GM12878 (cell line): Measurements from ENCODE around the gene TRERF1. TPM values are rescaled to one million over a fixed set of nuclear protein-coding genes. Genes with fewer than 3 reads are reported as not detected.

Experiments used
- ATAC-seq: fragments of 200-7000 bp; cut with Tn5 transposase; 3 replicates; pipeline ENCODE4 v1.9.1; 2020; ENCODE audit warnings: mild to moderate bottlenecking, moderate library complexity
- BruUV-seq: library from RNA; stranded (reverse); fragments of 400-500 nt; replicated peaks from 2 replicates; lab custom pipeline; 2021; lab: Mats Ljungman, UMichigan
- CTCF ChIA-PET: fragments of 300-600 bp; sonication (Branson Sonifier 250); formaldehyde crosslinking; extraction: SDS; loops from one replicate; lab custom pipeline; 2021; ENCODE audit warnings: inconsistent platforms; lab: Yijun Ruan, JAX
- POLR2A ChIA-PET: fragments of 350-600 bp; formaldehyde crosslinking; extraction: SDS; loops from one replicate; lab custom pipeline; 2021; ENCODE audit warnings: inconsistent platforms; lab: Charles Lee
- RAD21 ChIA-PET: fragments of 300-600 bp; sonication (Branson Sonifier 250); formaldehyde crosslinking; loops from one replicate; lab custom pipeline; 2023; ENCODE audit warnings: antibody characterized with exemption; ENCODE audit not compliant: unreplicated experiment; lab: Charles Lee
- SMC1A ChIA-PET: fragments of 300-600 bp; sonication (Branson Sonifier 250); formaldehyde crosslinking; loops from one replicate; lab custom pipeline; 2023; ENCODE audit not compliant: unreplicated experiment, uncharacterized antibody; lab: Charles Lee
- DNase-seq: peaks from one replicate; pipeline ENCODE4 v3.0.0-alpha.2; 2011; ENCODE audit warnings: low read depth, low spot score
- FAIRE-seq: peaks from 3 replicates; lab custom pipeline; 2011; peaks lifted over from hg19 to GRCh38; lab: Jason Lieb, UNC
- H2AFZ ChIP-seq: 2 replicates; pipeline ENCODE4 v1.6.0; 2011; ENCODE audit warnings: low read depth, low read length, control low read depth; ENCODE audit not compliant: control insufficient read depth
- H3K27ac ChIP-seq: 2 replicates; pipeline ENCODE4 v1.5.1; 2011; ENCODE audit warnings: control low read depth; ENCODE audit not compliant: control insufficient read depth, insufficient read depth
- H3K27me3 ChIP-seq, 2 experiments: replicated peaks in 1 of 2; 2 replicates each; pipeline versions ENCODE4 v1.6.0 to v1.6.1; 2011; ENCODE audit warnings: low read length in 1 of 2; ENCODE audit not compliant: control insufficient read depth in 2 of 2, insufficient read depth in 2 of 2
- H3K36me3 ChIP-seq, 2 experiments: 2 replicates each; pipeline ENCODE4 v1.5.1; 2011; ENCODE audit warnings: low read length in 1 of 2; ENCODE audit not compliant: control insufficient read depth in 2 of 2, insufficient read depth in 2 of 2
- H3K4me1 ChIP-seq: 2 replicates; pipeline ENCODE4 v1.6.1; 2011; ENCODE audit warnings: mild to moderate bottlenecking, low read length, moderate library complexity, mixed read lengths; ENCODE audit not compliant: control insufficient read depth, insufficient read depth
- H3K4me2 ChIP-seq: 2 replicates; pipeline ENCODE4 v1.6.0; 2011; ENCODE audit warnings: control low read depth; ENCODE audit not compliant: control insufficient read depth, insufficient read depth
- H3K4me3 ChIP-seq: fragments of 200-600 bp; sonication (generic); 2 replicates; pipeline ENCODE4 v1.5.1; 2016
- H3K79me2 ChIP-seq: 2 replicates; pipeline ENCODE4 v1.6.0; 2011; ENCODE audit warnings: low read length; ENCODE audit not compliant: control insufficient read depth, insufficient read depth
- H3K9ac ChIP-seq: 2 replicates; pipeline ENCODE4 v1.8.0; 2011; ENCODE audit warnings: low read length, control low read depth, mixed read lengths; ENCODE audit not compliant: control insufficient read depth, insufficient read depth
- H3K9me3 ChIP-seq: replicated peaks from 3 replicates; pipeline ENCODE4 v1.5.1; 2011; ENCODE audit warnings: mild to moderate bottlenecking, low read length; ENCODE audit not compliant: control insufficient read depth, insufficient read depth
- H4K20me1 ChIP-seq: 2 replicates; pipeline ENCODE4 v1.6.0; 2011; ENCODE audit not compliant: control insufficient read depth, insufficient read depth
- BCL11A ChIP-seq: IDR thresholded peaks from 2 replicates; pipeline ENCODE4 v1.6.1; 2011; ENCODE audit warnings: low read depth, low read length
- CBX5 ChIP-seq: sonication (generic); IDR thresholded peaks from 2 replicates; pipeline ENCODE4 v1.6.1; 2016; ENCODE audit warnings: low read depth, moderate library complexity, mild to moderate bottlenecking, inconsistent platforms
- CHD2 ChIP-seq: IDR thresholded peaks from 2 replicates; pipeline ENCODE4 v1.6.1; 2011; ENCODE audit warnings: low read depth, low read length, improper control_type of control experiment, borderline replicate concordance
- EP300 ChIP-seq, 2 experiments: fragments of 150-350 bp in 1 of 2; IDR thresholded peaks; 2 replicates each; pipeline ENCODE4 v1.6.1; 2011 to 2012; ENCODE audit warnings: low read depth in 2 of 2, low read length in 2 of 2, borderline replicate concordance in 1 of 2, improper control_type of control experiment in 1 of 2, inconsistent platforms in 1 of 2; ENCODE audit not compliant: control insufficient read depth in 1 of 2
- ESRRA ChIP-seq: IDR thresholded peaks from 2 replicates; pipeline ENCODE4 v1.6.1; 2012; ENCODE audit warnings: mild to moderate bottlenecking, low read length, improper control_type of control experiment
- ETV6 ChIP-seq, 2 experiments: fragments of 450-650 bp in 1 of 2; IDR thresholded peaks in 1 of 2; conservative IDR thresholded peaks in 1 of 2; 2 replicates each; pipeline ENCODE4 v1.6.1; 2014; ENCODE audit warnings: antibody characterized with exemption in 1 of 2, borderline replicate concordance in 1 of 2, low read depth in 1 of 2, mild to moderate bottlenecking in 1 of 2, moderate library complexity in 1 of 2
- IRF4 ChIP-seq: IDR thresholded peaks from 2 replicates; pipeline ENCODE4 v1.6.1; 2011; ENCODE audit warnings: low read depth, low read length
- PML ChIP-seq: IDR thresholded peaks from 2 replicates; pipeline ENCODE4 v1.6.1; 2012; ENCODE audit warnings: low read length, inconsistent platforms
- POU2F2 ChIP-seq: IDR thresholded peaks from 3 replicates; pipeline ENCODE4 v1.6.1; 2011; ENCODE audit warnings: low read depth, mild to moderate bottlenecking, low read length, borderline replicate concordance
- RELA ChIP-seq: fragments of 450-650 bp; IDR thresholded peaks from 2 replicates; pipeline ENCODE4 v1.8.0; 2014; ENCODE audit warnings: borderline replicate concordance; ENCODE audit not compliant: partially characterized antibody
- SIN3A ChIP-seq: IDR thresholded peaks from 2 replicates; pipeline ENCODE4 v1.6.1; 2012; ENCODE audit warnings: low read depth, low read length, improper control_type of control experiment
- SUPT20H ChIP-seq: IDR thresholded peaks from 2 replicates; pipeline ENCODE4 v1.6.1; 2011; ENCODE audit warnings: low read depth, mild to moderate bottlenecking, low read length, moderate library complexity, borderline replicate concordance; ENCODE audit not compliant: control insufficient read depth
- SUZ12 ChIP-seq: fragments of 200-600 bp; sonication (generic); IDR thresholded peaks from one replicate; pipeline ENCODE4 v1.6.1; 2018; ENCODE audit warnings: antibody characterized with exemption, mild to moderate bottlenecking; ENCODE audit not compliant: unreplicated experiment
- TCF7 ChIP-seq: IDR thresholded peaks from 2 replicates; pipeline ENCODE4 v1.6.1; 2014; ENCODE audit warnings: antibody characterized with exemption, borderline replicate concordance
- ZNF24 ChIP-seq: fragments of 450-650 bp; IDR thresholded peaks from 2 replicates; pipeline ENCODE4 v1.6.1; 2017; ENCODE audit warnings: antibody characterized with exemption, mild to moderate bottlenecking
- WGBS: methylation state at CpG from one replicate; pipeline ENCODE4 v1.1.6; 2016; ENCODE audit warnings: low lambda C conversion rate; ENCODE audit not compliant: insufficient replicate concordance, insufficient coverage; ENCODE audit errors: missing lambda C conversion rate; 5-methylcytosine and 5-hydroxymethylcytosine counted together
- in situ Hi-C: fragments of 300-500 bp; cut with MboI; formaldehyde crosslinking; loops from 9 replicates; pipeline ENCODE4 v1.14.3; 2018; ENCODE audit warnings: mixed read lengths
- intact Hi-C: fragments of 100-400 bp; cut with micrococcal nuclease; formaldehyde crosslinking; loops from one replicate; pipeline ENCODE4 v1.14.2; 2022; ENCODE audit not compliant: unreplicated experiment
- polyA plus RNA-seq, 11 experiments: library from polyadenylated mRNA; depleted of rRNA in 4 of 11; unstranded in 6 of 11; stranded (reverse) in 5 of 11; fragments of >200 nt; fragmentation: Nextera tagmentation in 4 of 11; fragmentation: Illumina TruSeq in 1 of 11; extraction: Ambion mirVana in 4 of 11; extraction: Trizol in 1 of 11; gene quantifications; 1 replicate in 1 of 11; 2 replicates in 10 of 11; pipeline versions ENCODE4 v1.2.1 to v1.2.3, GENCODE V29; 2011 to 2016; ENCODE audit warnings: inconsistent platforms in 2 of 11, missing spikeins in 2 of 11, low read depth in 1 of 11
- total RNA-seq, 4 experiments: library from RNA; depleted of rRNA in 3 of 4; stranded (reverse); fragments of >200 nt in 3 of 4; fragmentation: Illumina TruSeq in 1 of 4; extraction: Trizol in 1 of 4; gene quantifications; 2 replicates each; pipeline versions ENCODE4 v1.2.1 to v1.2.3, GENCODE V29; 2013 to 2021
- TF ChIP-seq, protein P1 (sequence below): fragments of 150-350 bp; IDR thresholded peaks from 2 replicates; pipeline ENCODE4 v1.6.1; 2014; ENCODE audit warnings: mild to moderate bottlenecking, low read depth, low read length
- TF ChIP-seq, protein P2 (sequence below): fragments of 450-650 bp; IDR thresholded peaks from 2 replicates; pipeline ENCODE4 v1.6.1; 2017; ENCODE audit warnings: mild to moderate bottlenecking, moderate library complexity

The TRERF1 gene
- total and polyA plus RNA-seq, 10 of the 15 experiments (the other 5 are each of a cell fraction or from before 2014, with no cell fraction given): 2.2 to 19.4 (median 7.2) TPM

DNA sequence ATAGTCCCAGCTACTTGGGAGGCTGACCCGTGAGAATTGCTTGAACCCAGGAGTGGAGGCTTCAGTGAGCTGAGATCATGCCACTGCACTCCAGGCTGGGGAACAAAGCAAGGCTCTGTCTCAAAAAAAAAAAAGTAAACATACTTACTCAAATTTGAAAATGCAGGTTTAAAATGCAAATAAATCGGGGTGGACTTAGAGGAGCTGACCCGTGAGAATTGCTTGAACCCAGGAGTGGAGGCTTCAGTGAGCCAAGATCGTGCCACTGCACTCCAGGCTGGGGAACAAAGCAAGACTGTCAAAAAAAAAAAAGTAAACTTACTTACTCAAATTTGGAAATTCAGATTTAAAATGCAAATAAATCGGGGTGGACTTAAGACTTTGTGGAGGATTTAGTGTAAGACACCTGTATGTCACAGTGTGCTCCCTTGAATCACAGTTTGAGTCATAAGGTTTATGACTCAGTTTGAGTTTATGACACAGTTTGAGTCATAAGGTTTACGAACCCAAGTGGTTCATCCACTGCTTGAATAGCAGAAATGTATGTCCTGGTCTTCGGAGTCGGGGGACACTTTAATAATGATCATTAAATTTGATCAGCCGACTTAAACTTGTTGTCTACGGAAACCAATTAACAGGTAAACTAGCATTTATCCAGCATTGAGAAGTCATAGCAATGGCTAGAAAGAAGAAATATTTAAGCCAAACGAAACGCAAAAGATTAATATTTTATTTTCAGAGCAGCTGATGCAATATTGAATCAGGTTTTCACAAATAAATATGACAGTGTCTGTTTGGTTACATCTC, 227.3 kb downstream of the TRERF1 start:
- no peaks in the 10 kb centered on the region; the same call in 1 of the 2 replicates for H3K4me1 ChIP-seq
- ATAC-seq (peak; percentile 94), DNase-seq (peak; percentile 94), FAIRE-seq (peak; percentile 97)
- no peak overlapping the region; the same call in 1 of the 2 replicates for H2AFZ ChIP-seq
- no peaks in the 10 kb centered on the region for H3K79me2 ChIP-seq
- POLR2A ChIA-PET: interaction anchor here (0.6 to 3.0 kb wide), 9 partner anchors 8 to 427 kb away, joined by 3 to 14 read pairs (median 3); no protein-coding TSS in a partner anchor
- no peaks in the 10 kb centered on the region for H3K9me3 ChIP-seq
- peak overlapping the region; percentile 21; the same call in 1 of the 2 replicates for H3K4me2 ChIP-seq
- H3K27me3 ChIP-seq: no peaks in the 10 kb centered on the region
- WGBS: 0% methylated on average over 12 of the region's 12 CpGs
- no peak overlapping the region for H3K9ac ChIP-seq
- intact Hi-C loops: loop anchor here (2.0 kb wide), 1 partner anchor 282 kb away; no protein-coding TSS in a partner anchor
- no peak overlapping the region for H3K4me3 ChIP-seq
- SMC1A ChIA-PET: interaction anchor here (0.8 to 6.1 kb wide), 6 partner anchors 11 to 323 kb away, joined by 3 to 49 read pairs (median 4); no protein-coding TSS in a partner anchor
- RAD21 ChIA-PET: interaction anchor here (0.7 to 3.0 kb wide), 9 partner anchors 12 to 341 kb away, joined by 3 to 18 read pairs (median 4); partner anchors contain the start of gene UBR2
- no peaks in the 10 kb centered on the region for H3K36me3 ChIP-seq
- no peaks in the 10 kb centered on the region for H4K20me1 ChIP-seq
- CTCF ChIA-PET: interaction anchor here (0.9 to 5.9 kb wide), 3 partner anchors 10 to 323 kb away, joined by 4 to 57 read pairs (median 8); no protein-coding TSS in a partner anchor
- H3K27ac ChIP-seq: no peak overlapping the region
- in situ Hi-C loops: no loop called here
- no TSS peak for BruUV-seq
- TF ChIP-seq POU2F2 (peak; percentile 89), ESRRA (no peak), IRF4 (peak; percentile 98), CBX5 (no peak), SIN3A (no peak), SUPT20H (no peak), PML (peak; percentile 54; the same call in 1 of the 2 replicates), ETV6 (conservative IDR thresholded peaks at IDR 0.05 in 1 of 2, IDR thresholded peaks at IDR 0.05 in 1 of 2; ENCODE audit: borderline replicate concordance in 1 of 2, low read depth in 1 of 2) (0 out of 4 replicates have a peak, but pooled peaks of 1 of the 2 experiments have one; percentile 38), EP300 (IDR thresholded peaks at IDR 0.05; ENCODE audit: borderline replicate concordance in 1 of 2, control insufficient read depth in 1 of 2, low read depth in 2 of 2, low read length in 2 of 2) (peak; percentile 71 to 96), TCF7 (peak; percentile 70), ZNF24 (no peak), CHD2 (peak; percentile 48; the same call in 1 of the 2 replicates), SUZ12 (no peak), BCL11A (peak; percentile 86), RELA (no peak)
- TF ChIP-seq, protein P1, sequence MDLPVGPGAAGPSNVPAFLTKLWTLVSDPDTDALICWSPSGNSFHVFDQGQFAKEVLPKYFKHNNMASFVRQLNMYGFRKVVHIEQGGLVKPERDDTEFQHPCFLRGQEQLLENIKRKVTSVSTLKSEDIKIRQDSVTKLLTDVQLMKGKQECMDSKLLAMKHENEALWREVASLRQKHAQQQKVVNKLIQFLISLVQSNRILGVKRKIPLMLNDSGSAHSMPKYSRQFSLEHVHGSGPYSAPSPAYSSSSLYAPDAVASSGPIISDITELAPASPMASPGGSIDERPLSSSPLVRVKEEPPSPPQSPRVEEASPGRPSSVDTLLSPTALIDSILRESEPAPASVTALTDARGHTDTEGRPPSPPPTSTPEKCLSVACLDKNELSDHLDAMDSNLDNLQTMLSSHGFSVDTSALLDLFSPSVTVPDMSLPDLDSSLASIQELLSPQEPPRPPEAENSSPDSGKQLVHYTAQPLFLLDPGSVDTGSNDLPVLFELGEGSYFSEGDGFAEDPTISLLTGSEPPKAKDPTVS: no peak
- TF ChIP-seq, protein P2, sequence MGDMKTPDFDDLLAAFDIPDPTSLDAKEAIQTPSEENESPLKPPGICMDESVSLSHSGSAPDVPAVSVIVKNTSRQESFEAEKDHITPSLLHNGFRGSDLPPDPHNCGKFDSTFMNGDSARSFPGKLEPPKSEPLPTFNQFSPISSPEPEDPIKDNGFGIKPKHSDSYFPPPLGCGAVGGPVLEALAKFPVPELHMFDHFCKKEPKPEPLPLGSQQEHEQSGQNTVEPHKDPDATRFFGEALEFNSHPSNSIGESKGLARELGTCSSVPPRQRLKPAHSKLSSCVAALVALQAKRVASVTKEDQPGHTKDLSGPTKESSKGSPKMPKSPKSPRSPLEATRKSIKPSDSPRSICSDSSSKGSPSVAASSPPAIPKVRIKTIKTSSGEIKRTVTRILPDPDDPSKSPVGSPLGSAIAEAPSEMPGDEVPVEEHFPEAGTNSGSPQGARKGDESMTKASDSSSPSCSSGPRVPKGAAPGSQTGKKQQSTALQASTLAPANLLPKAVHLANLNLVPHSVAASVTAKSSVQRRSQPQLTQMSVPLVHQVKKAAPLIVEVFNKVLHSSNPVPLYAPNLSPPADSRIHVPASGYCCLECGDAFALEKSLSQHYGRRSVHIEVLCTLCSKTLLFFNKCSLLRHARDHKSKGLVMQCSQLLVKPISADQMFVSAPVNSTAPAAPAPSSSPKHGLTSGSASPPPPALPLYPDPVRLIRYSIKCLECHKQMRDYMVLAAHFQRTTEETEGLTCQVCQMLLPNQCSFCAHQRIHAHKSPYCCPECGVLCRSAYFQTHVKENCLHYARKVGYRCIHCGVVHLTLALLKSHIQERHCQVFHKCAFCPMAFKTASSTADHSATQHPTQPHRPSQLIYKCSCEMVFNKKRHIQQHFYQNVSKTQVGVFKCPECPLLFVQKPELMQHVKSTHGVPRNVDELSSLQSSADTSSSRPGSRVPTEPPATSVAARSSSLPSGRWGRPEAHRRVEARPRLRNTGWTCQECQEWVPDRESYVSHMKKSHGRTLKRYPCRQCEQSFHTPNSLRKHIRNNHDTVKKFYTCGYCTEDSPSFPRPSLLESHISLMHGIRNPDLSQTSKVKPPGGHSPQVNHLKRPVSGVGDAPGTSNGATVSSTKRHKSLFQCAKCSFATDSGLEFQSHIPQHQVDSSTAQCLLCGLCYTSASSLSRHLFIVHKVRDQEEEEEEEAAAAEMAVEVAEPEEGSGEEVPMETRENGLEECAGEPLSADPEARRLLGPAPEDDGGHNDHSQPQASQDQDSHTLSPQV: no peak
